Endothelial cell of umbilical vein (primary cell): ENCODE results near the gene UBE2E2. TPM values are rescaled to one million over a fixed set of nuclear protein-coding genes. Genes with fewer than 3 reads are reported as not detected.

Experiments
- BruUV-seq: library from RNA; stranded (reverse); fragments of 400-500 nt; replicated peaks from 2 replicates; lab custom pipeline; 2021; lab: Mats Ljungman, UMichigan
- CTCF ChIA-PET: fragments of 300-600, 350-600 bp; sonication (Branson Sonifier 250); formaldehyde crosslinking; loops from one replicate; lab custom pipeline; 2021; ENCODE audit warnings: antibody characterized with exemption, inconsistent platforms; lab: Charles Lee
- POLR2A ChIA-PET: fragments of 300-600, 350-600 bp; sonication (Branson Sonifier 250); formaldehyde crosslinking; loops from one replicate; lab custom pipeline; 2021; ENCODE audit warnings: antibody characterized with exemption, inconsistent platforms; lab: Charles Lee
- DNase-seq: peaks from one replicate; pipeline ENCODE4 v3.0.0-alpha.2; 2011; ENCODE audit warnings: low read depth, low spot score
- FAIRE-seq: peaks from 2 replicates; lab custom pipeline; 2011; peaks lifted over from hg19 to GRCh38; lab: Jason Lieb, UNC
- H2AFZ ChIP-seq: 2 replicates; pipeline ENCODE4 v1.6.0; 2012; ENCODE audit warnings: low read depth, low read length, control low read depth, inconsistent platforms
- H3K27ac ChIP-seq: 2 replicates; pipeline ENCODE4 v1.5.1; 2011; ENCODE audit warnings: low read depth, mild to moderate bottlenecking, control low read depth, low read length, moderate library complexity; ENCODE audit not compliant: insufficient read depth
- H3K27me3 ChIP-seq, 2 experiments: 2 replicates each; pipeline versions ENCODE4 v1.6.0 to v1.6.1; 2011; ENCODE audit warnings: low read length in 2 of 2, mixed read lengths in 1 of 2; ENCODE audit not compliant: control insufficient read depth in 2 of 2, insufficient read depth in 2 of 2
- H3K36me3 ChIP-seq, 2 experiments: 2 replicates in 1 of 2; 3 replicates in 1 of 2; pipeline ENCODE4 v1.5.1; 2011; ENCODE audit warnings: low read length in 2 of 2, mild to moderate bottlenecking in 1 of 2, moderate library complexity in 1 of 2; ENCODE audit not compliant: control insufficient read depth in 2 of 2, insufficient read depth in 2 of 2; ENCODE audit errors: extremely low read depth in 1 of 2
- H3K4me1 ChIP-seq: 3 replicates; pipeline ENCODE4 v1.5.1; 2011; ENCODE audit warnings: mild to moderate bottlenecking, low read length; ENCODE audit not compliant: control insufficient read depth, insufficient read depth; ENCODE audit errors: extremely low read depth
- H3K4me2 ChIP-seq: 2 replicates; pipeline ENCODE4 v1.6.1; 2011; ENCODE audit warnings: low read length, control low read depth, mixed read lengths; ENCODE audit not compliant: insufficient read depth
- H3K4me3 ChIP-seq, 3 experiments: fragments of 200-600 bp in 1 of 3; sonication (generic), shearing (Covaris generic) in 1 of 3; replicated peaks in 1 of 3; 2 replicates each; pipeline ENCODE4 v1.5.1; 2011 to 2016; ENCODE audit warnings: control low read depth in 3 of 3, low read length in 3 of 3, mild to moderate bottlenecking in 2 of 3, inconsistent platforms in 1 of 3, low read depth in 1 of 3, moderate library complexity in 1 of 3; ENCODE audit not compliant: insufficient read depth in 1 of 3
- H3K79me2 ChIP-seq: 2 replicates; pipeline ENCODE4 v1.6.0; 2012; ENCODE audit warnings: low read length, inconsistent platforms; ENCODE audit not compliant: control insufficient read depth, insufficient read depth
- H3K9ac ChIP-seq: replicated peaks from 2 replicates; pipeline ENCODE3; 2011; ENCODE audit warnings: low read length, control low read depth; ENCODE audit not compliant: insufficient read depth; ENCODE audit errors: extremely low read depth
- H3K9me1 ChIP-seq: replicated peaks from 3 replicates; pipeline ENCODE4 v1.6.0; 2011; ENCODE audit warnings: mild to moderate bottlenecking, low read length; ENCODE audit not compliant: control insufficient read depth, insufficient read depth; ENCODE audit errors: extremely low read depth
- H3K9me3 ChIP-seq: replicated peaks from 2 replicates; pipeline ENCODE4 v1.5.1; 2012; ENCODE audit warnings: low read length, inconsistent platforms; ENCODE audit not compliant: control insufficient read depth, insufficient read depth
- H4K20me1 ChIP-seq: replicated peaks from 2 replicates; pipeline ENCODE3; 2011; ENCODE audit warnings: mild to moderate bottlenecking, low read length; ENCODE audit not compliant: control insufficient read depth, insufficient read depth; ENCODE audit errors: extremely low read depth
- CTCF ChIP-seq, 2 donors: IDR thresholded peaks; 1 replicate in 1 of 2; 2 replicates in 1 of 2; pipeline ENCODE4 v1.5.1; 2011; ENCODE audit warnings: low read length in 2 of 2, mild to moderate bottlenecking in 2 of 2, moderate library complexity in 2 of 2, control low read depth in 1 of 2, inconsistent platforms in 1 of 2, low read depth in 1 of 2; ENCODE audit not compliant: insufficient read depth in 1 of 2; ENCODE audit errors: extremely low read depth in 1 of 2
- EZH2 ChIP-seq: IDR thresholded peaks from 2 replicates; pipeline ENCODE4 v1.6.1; 2012; ENCODE audit warnings: borderline replicate concordance, low read depth, mild to moderate bottlenecking, moderate library complexity, low read length, inconsistent platforms; ENCODE audit not compliant: severe bottlenecking
- MYC ChIP-seq: IDR thresholded peaks from one replicate; pipeline ENCODE4 v1.6.1; 2011; ENCODE audit warnings: mild to moderate bottlenecking, low read depth, low read length
- POLR2A ChIP-seq: IDR thresholded peaks from 2 replicates; pipeline ENCODE4 v1.6.1; 2012; ENCODE audit warnings: low read depth, mild to moderate bottlenecking, control low read depth, low read length
- dilution Hi-C: fragments of 300-500 bp; cut with MboI; formaldehyde crosslinking; loops from one replicate; pipeline ENCODE4 v1.15.0; 2019; ENCODE audit warnings: low sequenced_read_pairs; ENCODE audit not compliant: extremely low pct_ligation_motif_present
- intact Hi-C: fragments of 100-400 bp; cut with micrococcal nuclease; formaldehyde crosslinking; loops from one replicate; pipeline ENCODE4 v1.10.0; 2022
- polyA plus RNA-seq, 4 experiments: library from polyadenylated mRNA; depleted of rRNA in 3 of 4; stranded (reverse) in 3 of 4; unstranded in 1 of 4; fragments of >200 nt; gene quantifications; 2 replicates each; pipeline versions ENCODE4 v1.2.1 to v1.2.3, GENCODE V29; 2011 to 2012; ENCODE audit warnings: missing spikeins in 1 of 4
- total RNA-seq: library from RNA; stranded (reverse); gene quantifications from 2 replicates; pipeline ENCODE4 v1.2.3, GENCODE V29; 2021
- TF ChIP-seq, protein P1 (sequence below): IDR thresholded peaks from 2 replicates; pipeline ENCODE4 v1.6.1; 2011; ENCODE audit not compliant: insufficient read depth, insufficient read length

The UBE2E2 gene
- total and polyA plus RNA-seq, 2 donors (not counting 3 experiments of a cell fraction or from before 2014, with no cell fraction given): 37.0 to 45.4 TPM

- H3K4me2 ChIP-seq: no peak overlapping the region
- H3K9me1 ChIP-seq: no peaks in the 10 kb centered on the region
- BruUV-seq: no TSS peak
- ChIA-PET CTCF (no interaction called here), POLR2A (no interaction called here)
- intact Hi-C loops: no loop called here
- dilution Hi-C loops: no loop called here
- H2AFZ ChIP-seq: no peak overlapping the region
- H4K20me1 ChIP-seq: no peaks in the 10 kb centered on the region
- no peaks in the 10 kb centered on the region for H3K9me3 ChIP-seq
- TF ChIP-seq, protein P1, sequence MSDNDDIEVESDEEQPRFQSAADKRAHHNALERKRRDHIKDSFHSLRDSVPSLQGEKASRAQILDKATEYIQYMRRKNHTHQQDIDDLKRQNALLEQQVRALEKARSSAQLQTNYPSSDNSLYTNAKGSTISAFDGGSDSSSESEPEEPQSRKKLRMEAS: no peak
- TF ChIP-seq MYC (no peak), CTCF (IDR thresholded peaks at IDR 0.05; ENCODE audit: extremely low read depth in 1 of 2, insufficient read depth in 1 of 2, low read depth in 1 of 2, low read length in 2 of 2) (no peak), EZH2 (no peak), POLR2A (no peak)
- H3K4me1 ChIP-seq: peaks cover 7% of the 10 kb centered on the region
- no peak overlapping the region for H3K4me3 ChIP-seq
- H3K27ac ChIP-seq: no peak overlapping the region
- no peak overlapping the region for H3K9ac ChIP-seq
- H3K36me3 ChIP-seq: no peaks in the 10 kb centered on the region
- no peak for DNase-seq
- no peaks in the 10 kb centered on the region for H3K79me2 ChIP-seq
- no peaks in the 10 kb centered on the region for H3K27me3 ChIP-seq
- FAIRE-seq: no peak
These were observed 196.1 kb downstream of the UBE2E2 start for GRCh38 chr3:23399221-23399620.
